HG02981 (cell line): ENCODE results near the gene C17orf113.
"Not testable (repeated sequence)": the region's sequence is repeated elsewhere in the genome, so short reads cannot be mapped to it uniquely, and the experiment has no call there.

Experiments
- ATAC-seq: cut with Tn5 transposase; IDR thresholded peaks from one replicate; pipeline ENCODE4 v1.9.1; 2021; ENCODE audit warnings: mild to moderate bottlenecking, moderate library complexity; ENCODE audit not compliant: unreplicated experiment

Gene C17orf113

DNA sequence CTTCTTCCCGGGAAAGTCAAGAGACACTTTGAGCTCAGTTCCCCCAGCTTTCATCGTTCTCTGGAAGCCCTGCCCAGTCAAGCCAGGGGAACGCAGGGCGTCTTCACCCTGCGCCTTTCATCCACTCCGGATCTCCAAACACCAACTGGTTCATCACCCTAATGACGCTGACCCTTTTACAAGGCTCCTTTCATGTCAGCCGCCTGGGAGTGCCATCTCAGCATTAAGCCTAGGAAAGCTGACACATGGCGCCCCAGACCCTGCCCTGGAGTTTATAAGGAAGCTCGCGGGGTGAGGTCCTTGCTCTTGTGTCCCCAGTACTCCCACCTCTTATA, 32.6 kb downstream of the C17orf113 start:
- no peak for ATAC-seq

- peak; percentile 80 for ATAC-seq
These were observed 33.2 kb downstream of the C17orf113 start, which contains the start of gene DNAJC7 for GRCh38 chr17:42016941-42017865. Gene DNAJC7 (minus strand): TSS chr17:42017439. CDS start chr17:42017416, 23 bp downstream.

DNA sequence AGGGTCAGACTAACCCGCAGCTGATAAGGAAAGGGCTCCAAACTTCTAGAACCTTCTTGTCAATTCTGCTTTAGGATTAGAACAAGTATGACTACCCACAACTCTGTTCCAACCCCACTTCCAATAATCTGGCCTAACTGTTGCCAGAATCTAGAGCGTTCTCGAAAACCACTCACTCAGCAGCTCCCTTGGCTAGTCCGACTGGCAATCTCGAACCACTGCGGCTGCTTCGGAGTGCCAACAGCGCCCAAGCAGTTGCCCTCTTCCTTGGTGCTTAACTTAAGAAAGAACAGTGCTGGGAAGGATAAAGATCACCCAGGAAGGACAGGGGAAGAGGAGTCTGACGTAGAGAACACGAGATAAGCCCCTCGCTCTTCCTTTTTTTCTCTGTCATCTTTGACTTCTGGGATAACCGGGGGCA, 34.0 kb downstream of the C17orf113 start:
- ATAC-seq: no peak

DNA sequence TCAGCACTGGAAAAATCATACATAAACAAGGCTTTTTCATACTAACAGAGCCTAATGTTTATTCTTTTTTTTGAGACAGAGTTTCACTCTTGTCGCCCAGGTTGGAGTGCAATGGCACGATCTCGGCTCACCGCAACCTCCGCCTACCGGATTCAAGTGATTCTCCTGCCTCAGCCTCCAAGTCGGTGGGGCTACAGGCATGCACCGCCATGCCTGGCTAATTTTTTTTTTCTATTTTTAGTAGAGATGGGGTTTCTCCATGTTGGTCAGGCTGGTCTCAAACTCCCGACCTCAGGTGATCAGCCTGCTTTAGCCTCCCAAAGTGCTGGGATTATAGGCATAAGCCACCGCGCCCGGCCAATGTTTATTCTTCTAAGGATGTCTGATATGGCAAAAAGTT, 36.7 kb downstream of the C17orf113 start:
- not testable (repeated sequence) for ATAC-seq

DNA sequence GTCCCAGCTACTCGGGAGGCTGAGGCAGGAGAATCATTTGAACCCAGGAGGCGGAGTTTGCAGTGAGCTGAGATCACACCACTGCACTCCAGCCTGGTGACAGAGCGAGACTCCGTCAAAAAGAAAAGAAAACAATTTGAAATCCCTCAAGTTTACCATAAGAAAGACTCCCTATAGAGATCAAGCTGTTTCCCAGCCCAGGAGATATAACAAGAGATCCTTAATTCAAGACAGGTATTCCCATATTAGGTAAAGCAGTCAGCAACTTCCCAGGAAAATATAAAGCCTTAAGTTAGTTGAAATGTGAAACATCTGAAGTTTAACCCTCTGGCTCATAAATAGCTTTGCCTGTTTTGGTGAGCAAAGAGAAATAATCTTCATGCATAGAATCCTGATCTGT, 38.0 kb downstream of the C17orf113 start:
- not testable (repeated sequence) for ATAC-seq

DNA sequence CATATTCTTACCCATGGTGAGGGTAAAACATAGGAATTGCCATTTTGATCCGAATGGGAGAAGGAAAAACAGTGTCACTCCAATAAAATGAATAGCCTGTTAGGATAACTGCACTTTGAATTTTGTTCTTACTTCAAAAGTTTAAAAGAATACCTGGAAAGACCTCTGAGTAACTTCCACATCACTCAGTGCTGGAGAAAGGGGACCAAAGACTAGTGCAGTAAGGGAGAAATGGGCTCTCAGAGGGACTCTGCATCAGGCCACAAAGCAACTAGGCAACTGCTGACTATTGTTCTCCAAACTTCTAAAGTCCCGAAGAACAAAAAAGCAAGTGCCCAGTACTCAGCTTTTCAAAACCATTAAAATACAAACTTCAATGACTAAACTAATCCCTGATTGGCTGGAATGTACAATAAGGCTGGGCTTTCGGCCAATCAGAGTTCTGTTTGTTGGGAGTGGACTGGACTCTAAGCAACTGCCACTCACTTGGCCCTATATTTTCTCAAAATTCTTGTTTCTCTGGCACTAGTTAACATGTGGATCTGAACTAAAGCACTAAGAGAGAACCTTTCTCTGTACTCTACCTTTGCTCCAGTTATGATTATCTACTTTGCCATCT, 39.4 kb downstream of the C17orf113 start:
- ATAC-seq: no peak

DNA sequence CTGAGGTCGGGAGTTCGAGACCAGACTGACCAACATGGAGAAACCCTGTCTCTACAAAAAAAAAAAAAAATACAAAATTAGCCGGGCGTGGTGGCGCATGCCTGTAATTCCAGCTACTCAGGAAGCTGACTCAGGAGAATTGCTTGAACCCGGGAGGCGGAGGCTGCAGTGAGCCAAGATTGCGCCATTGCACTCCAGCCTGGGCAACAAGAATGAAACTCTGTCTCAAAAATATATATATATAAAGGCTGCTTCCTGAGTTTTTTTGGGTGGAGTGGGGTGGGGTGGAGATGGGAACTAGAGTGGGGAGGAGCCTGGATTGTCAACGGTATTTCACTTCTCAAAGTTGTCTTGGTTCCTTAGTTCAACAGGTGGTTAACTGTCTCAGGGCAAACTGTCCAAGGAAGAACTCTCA, 40.1 kb downstream of the C17orf113 start:
- ATAC-seq: not testable (repeated sequence)

GRCh38 chr17:42009170-42009569, 41.2 kb downstream of the C17orf113 start:
- ATAC-seq: no peak

DNA sequence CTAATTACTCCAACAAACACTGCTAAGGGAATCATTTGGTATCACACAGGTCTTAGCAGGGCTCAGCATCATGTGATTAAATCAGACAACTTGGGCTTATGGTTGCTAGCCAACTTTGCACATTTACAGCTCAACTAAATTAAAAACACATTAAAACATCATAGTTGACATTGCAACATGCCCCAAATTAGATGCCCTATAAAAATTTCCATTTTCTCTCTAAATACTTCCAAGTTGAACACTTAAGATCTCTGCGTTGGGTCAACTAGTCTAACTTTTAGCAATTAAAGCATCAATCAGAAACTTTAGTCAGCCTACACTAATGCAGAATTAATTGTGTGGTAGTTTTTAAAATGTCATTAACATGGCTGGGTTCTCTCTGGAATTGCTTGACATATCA, 45.2 kb downstream of the C17orf113 start:
- no peak for ATAC-seq

GRCh38 chr17:42002792-42003301, 47.6 kb downstream of the C17orf113 start:
- no peak for ATAC-seq

DNA sequence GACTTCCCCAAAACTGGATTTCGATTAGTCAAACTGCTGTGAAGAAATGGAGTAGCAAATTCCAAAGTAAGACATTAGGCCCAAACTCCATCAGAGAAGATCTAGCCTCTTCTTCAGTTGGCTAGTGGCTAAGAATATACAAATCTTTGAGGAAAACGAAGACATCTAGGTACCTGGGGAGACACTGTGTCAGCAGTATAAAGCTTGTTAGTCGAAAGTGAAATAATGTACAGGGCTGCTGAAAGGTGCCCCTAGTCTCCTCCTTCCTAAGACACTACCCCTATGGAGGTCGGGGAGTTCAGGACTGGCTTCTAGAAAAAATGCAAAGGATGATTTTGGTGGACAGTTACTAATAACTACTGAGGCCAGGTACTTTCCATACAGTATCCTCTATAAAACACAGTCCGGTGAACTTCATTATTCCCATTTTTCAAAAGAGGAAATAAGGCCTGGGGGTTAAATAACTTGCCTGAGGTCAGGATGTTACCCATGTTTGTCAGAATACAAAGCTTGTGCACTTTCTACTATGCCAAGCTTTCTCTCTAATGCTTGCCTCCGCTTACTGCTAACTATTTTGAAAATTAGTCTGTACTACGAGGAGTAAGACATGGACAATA, 48.1 kb downstream of the C17orf113 start:
- ATAC-seq: no peak

DNA sequence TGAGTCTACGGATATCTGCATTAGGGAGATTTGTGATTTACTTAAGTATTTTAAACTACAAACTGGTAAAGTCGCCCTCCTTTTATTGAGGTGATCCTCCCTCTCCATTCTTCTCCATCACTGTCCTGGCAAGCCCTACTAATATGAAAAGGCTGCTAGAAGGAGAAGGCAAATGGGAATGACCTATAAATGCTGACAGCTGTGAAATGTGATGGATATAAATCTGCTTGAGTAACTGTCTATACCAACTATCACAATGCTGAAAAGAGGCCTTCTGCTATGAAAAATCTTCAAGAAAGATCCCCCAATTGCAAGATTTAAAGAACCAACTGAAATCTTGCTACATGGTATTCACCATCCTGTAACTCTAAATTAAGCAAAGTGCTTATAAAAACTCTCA, 48.7 kb downstream of the C17orf113 start:
- no peak for ATAC-seq

- no peak for ATAC-seq
These were observed 49.8 kb downstream of the C17orf113 start for GRCh38 chr17:42000413-42001133.

DNA sequence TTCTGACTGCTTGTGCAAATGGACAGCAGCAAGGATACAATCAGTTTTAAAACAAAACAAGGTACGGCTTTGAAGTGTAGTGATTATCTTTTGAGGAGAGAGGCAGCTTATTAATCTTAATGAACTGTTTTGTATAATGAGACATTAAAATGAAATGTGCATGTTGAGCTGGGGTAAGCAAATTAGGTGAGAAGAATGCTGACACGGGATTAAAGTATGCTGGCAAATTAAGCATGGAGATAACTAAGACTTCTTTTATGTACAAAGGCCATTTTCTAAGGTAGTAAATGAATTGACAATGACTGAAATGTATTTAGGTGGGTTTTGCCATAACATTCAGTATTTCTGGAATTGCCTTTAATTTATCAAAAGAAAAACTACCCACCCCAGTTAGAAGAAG, 51.9 kb downstream of the C17orf113 start:
- ATAC-seq: no peak

GRCh38 chr17:41996855-41997164, 53.6 kb downstream of the C17orf113 start:
- ATAC-seq: no peak

DNA sequence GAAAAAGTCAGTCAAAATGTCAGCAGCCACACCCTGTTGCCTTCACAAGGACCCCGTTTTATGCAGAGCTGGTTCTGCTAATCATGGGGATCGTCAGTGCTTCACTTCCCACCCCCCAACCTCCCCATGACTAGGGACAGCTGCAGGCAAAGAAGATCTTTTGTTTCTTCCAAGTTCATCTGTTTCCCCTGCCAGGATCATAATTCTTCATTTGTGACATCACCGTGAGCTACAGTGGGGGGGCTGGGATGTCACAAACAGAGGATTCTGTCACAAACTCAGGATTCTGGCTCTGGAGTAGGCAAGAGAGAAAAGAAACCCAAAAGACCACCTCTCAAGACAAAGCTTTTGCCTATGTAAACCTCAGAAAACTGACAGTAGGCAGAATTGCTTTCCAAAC, 57.8 kb downstream of the C17orf113 start:
- no peak for ATAC-seq

DNA sequence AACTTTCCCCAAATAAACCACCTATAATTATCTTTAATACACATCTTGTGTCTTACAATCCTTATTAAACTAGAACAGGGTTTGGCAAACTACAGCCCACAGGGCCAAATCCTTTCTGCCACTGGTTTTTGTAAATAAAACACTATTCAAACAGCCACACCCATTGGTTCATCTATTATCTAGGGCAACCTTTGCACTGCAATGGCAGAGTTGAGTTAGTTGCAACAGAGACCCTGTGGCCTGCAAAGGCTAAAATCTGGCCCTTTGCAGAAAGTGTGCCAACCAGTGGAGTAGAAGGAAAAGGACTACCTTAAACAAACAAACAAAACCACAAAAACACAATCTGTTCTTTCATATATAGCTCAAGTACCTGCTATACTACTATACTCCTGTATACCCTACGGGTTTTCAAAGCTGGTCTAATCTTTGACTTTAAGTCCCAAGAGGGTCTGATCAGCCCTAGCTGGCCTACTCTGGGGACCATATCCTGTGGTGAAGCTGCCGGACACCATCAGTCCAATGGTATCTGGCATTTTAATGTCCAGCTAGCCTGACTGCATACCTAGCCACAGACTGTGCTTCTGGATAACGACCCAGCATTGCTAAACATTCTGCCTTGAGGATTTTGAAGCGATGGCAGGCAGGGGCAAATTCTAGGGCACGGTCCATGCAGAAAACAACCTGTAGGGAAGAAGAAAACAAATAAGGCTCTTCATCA, 60.5 kb downstream of the C17orf113 start:
- ATAC-seq: no peak

- no peak for ATAC-seq
These were observed 62.0 kb downstream of the C17orf113 start for GRCh38 chr17:41988418-41988817.
